Measurements from ENCODE around the gene EPGN.

Gene EPGN

GRCh38 chr4:74323663-74324062 lies 15.4 kb downstream of the EPGN start:
- Histone ChIP-seq H3K9ac (ENCODE audit: low read length) (no peak overlapping the region), H3K27ac (ENCODE audit: low read depth, low read length) (no peak overlapping the region), H3K4me3 (ENCODE audit: insufficient read depth, low read length, poor library complexity, severe bottlenecking) (no peak overlapping the region), H2AFZ (ENCODE audit: low read depth, low read length, severe bottlenecking) (no peak overlapping the region), H3K79me2 (ENCODE audit: insufficient read depth, low read length) (no peaks in the 10 kb centered on the region), H4K20me1 (ENCODE audit: low read depth, low read length) (no peaks in the 10 kb centered on the region), H3K4me2 (ENCODE audit: low read depth, low read length, poor library complexity, severe bottlenecking) (no peak overlapping the region), H3F3A (ENCODE audit: insufficient read depth) (no peaks in the 10 kb centered on the region), H3K36me3 (ENCODE audit: low read length) (no peaks in the 10 kb centered on the region), H3K9me2 (replicated peaks; ENCODE audit: insufficient read depth, low read length) (no peaks in the 10 kb centered on the region), H3K27me3 (ENCODE audit: low read length) (no peaks in the 10 kb centered on the region), H3K9me3 (ENCODE audit: insufficient read depth, low read length) (no peaks in the 10 kb centered on the region)
- TF ChIP-seq CTCF (IDR thresholded peaks at IDR 0.05; ENCODE audit: insufficient read depth, low read length, poor library complexity, severe bottlenecking) (no peak), EZH2phosphoT487 (conservative IDR thresholded peaks at IDR 0.05; ENCODE audit: low read length) (no peak)

- Histone ChIP-seq H3K9me3 (ENCODE audit: insufficient read depth, low read length) (no peaks in the 10 kb centered on the region), H4K20me1 (ENCODE audit: low read depth, low read length) (no peaks in the 10 kb centered on the region), H3K27ac (ENCODE audit: low read depth, low read length) (no peak overlapping the region), H3K27me3 (ENCODE audit: low read length) (no peaks in the 10 kb centered on the region), H3K4me2 (ENCODE audit: low read depth, low read length, poor library complexity, severe bottlenecking) (no peak overlapping the region), H3K9me2 (replicated peaks; ENCODE audit: insufficient read depth, low read length) (no peaks in the 10 kb centered on the region), H3F3A (ENCODE audit: insufficient read depth) (no peaks in the 10 kb centered on the region), H3K9ac (ENCODE audit: low read length) (no peak overlapping the region), H3K4me3 (ENCODE audit: insufficient read depth, low read length, poor library complexity, severe bottlenecking) (no peak overlapping the region), H3K36me3 (ENCODE audit: low read length) (no peaks in the 10 kb centered on the region), H2AFZ (ENCODE audit: low read depth, low read length, severe bottlenecking) (no peak overlapping the region), H3K79me2 (ENCODE audit: insufficient read depth, low read length) (no peaks in the 10 kb centered on the region)
- TF ChIP-seq EZH2phosphoT487 (conservative IDR thresholded peaks at IDR 0.05; ENCODE audit: low read length) (no peak), CTCF (IDR thresholded peaks at IDR 0.05; ENCODE audit: insufficient read depth, low read length, poor library complexity, severe bottlenecking) (no peak)
Observed at GRCh38 chr4:74324262-74324661, 16.0 kb downstream of the EPGN start.

GRCh38 chr4:74325886-74326285 lies 17.6 kb downstream of the EPGN start:
- TF ChIP-seq CTCF (IDR thresholded peaks at IDR 0.05; ENCODE audit: insufficient read depth, low read length, poor library complexity, severe bottlenecking): no peak
- TF ChIP-seq EZH2phosphoT487 (conservative IDR thresholded peaks at IDR 0.05; ENCODE audit: low read length): no peak
- no peak overlapping the region for H3K9ac ChIP-seq (ENCODE audit: low read length)
- no peak overlapping the region for H2AFZ ChIP-seq (ENCODE audit: low read depth, low read length, severe bottlenecking)
- H4K20me1 ChIP-seq (ENCODE audit: low read depth, low read length): no peaks in the 10 kb centered on the region
- no peaks in the 10 kb centered on the region for H3K9me3 ChIP-seq (ENCODE audit: insufficient read depth, low read length)
- H3K27me3 ChIP-seq (ENCODE audit: low read length): no peaks in the 10 kb centered on the region
- no peaks in the 10 kb centered on the region for H3K36me3 ChIP-seq (ENCODE audit: low read length)
- H3K4me3 ChIP-seq (ENCODE audit: insufficient read depth, low read length, poor library complexity, severe bottlenecking): no peak overlapping the region
- H3F3A ChIP-seq (ENCODE audit: insufficient read depth): no peaks in the 10 kb centered on the region
- no peaks in the 10 kb centered on the region for H3K9me2 ChIP-seq (replicated peaks; ENCODE audit: insufficient read depth, low read length)
- no peaks in the 10 kb centered on the region for H3K79me2 ChIP-seq (ENCODE audit: insufficient read depth, low read length)
- no peak overlapping the region for H3K4me2 ChIP-seq (ENCODE audit: low read depth, low read length, poor library complexity, severe bottlenecking)
- no peak overlapping the region for H3K27ac ChIP-seq (ENCODE audit: low read depth, low read length)
